Heart left ventricle (tissue), 16 donors: ENCODE data around the gene TSR1. TPM values are rescaled to one million over a fixed set of nuclear protein-coding genes. Genes with fewer than 3 reads are reported as not detected.

ENCODE experiments used
- ATAC-seq, 4 donors: fragments of 200-7000 bp; cut with Tn5 transposase; one replicate each; pipeline ENCODE4 v1.9.1; 2020 to 2022; ENCODE audit warnings: moderate library complexity in 4 of 4, mild to moderate bottlenecking in 3 of 4, moderate number of reproducible peaks in 1 of 4
- DNase-seq, 5 donors: peaks; one replicate each; pipeline ENCODE4 v3.0.0-alpha.2; 2020
- H3K27ac ChIP-seq, 12 donors: fragments of 200-600 bp; sonication (generic) in 4 of 12; one replicate each; pipeline versions ENCODE4 v1.5.0 to v1.8.0; 2016 to 2022; ENCODE audit warnings: mild to moderate bottlenecking in 2 of 12
- H3K27me3 ChIP-seq, 9 donors: fragments of 200-600 bp; sonication (generic) in 2 of 9; one replicate each; pipeline versions ENCODE4 v1.5.1 to v1.8.0; 2016 to 2022; ENCODE audit warnings: mild to moderate bottlenecking in 3 of 9
- H3K36me3 ChIP-seq, 9 donors: fragments of 200-600 bp; sonication (generic) in 2 of 9; one replicate each; pipeline versions ENCODE4 v1.5.0 to v1.8.0; 2018 to 2022; ENCODE audit warnings: mild to moderate bottlenecking in 2 of 9
- H3K4me1 ChIP-seq, 12 donors: fragments of 200-600 bp; sonication (generic) in 4 of 12; one replicate each; pipeline versions ENCODE4 v1.5.0 to v1.8.0; 2016 to 2022; ENCODE audit warnings: mild to moderate bottlenecking in 3 of 12
- H3K4me3 ChIP-seq, 12 donors: fragments of 200-600 bp; sonication (generic) in 4 of 12; one replicate each; pipeline versions ENCODE4 v1.5.0 to v1.8.0; 2017 to 2022; ENCODE audit warnings: mild to moderate bottlenecking in 9 of 12, moderate library complexity in 4 of 12
- H3K9me3 ChIP-seq, 12 donors: fragments of 200-600 bp; sonication (generic) in 4 of 12; one replicate each; pipeline versions ENCODE4 v1.5.0 to v1.8.0; 2016 to 2022; ENCODE audit warnings: mild to moderate bottlenecking in 1 of 12
- POLR2A ChIP-seq, 2 donors: fragments of 450-650 bp; IDR thresholded peaks; one replicate each; pipeline ENCODE4 v1.6.1; 2017; ENCODE audit warnings: antibody characterized with exemption in 2 of 2, mild to moderate bottlenecking in 2 of 2, moderate library complexity in 2 of 2
- WGBS, 4 donors: extraction: QIAGEN DNeasy Blood & Tissue Kit in 2 of 4; methylation state at CpG; one replicate each; pipeline versions ENCODE4 v1.1.5 to v1.1.7; 2013 to 2018; 5-methylcytosine and 5-hydroxymethylcytosine counted together
- intact Hi-C, 10 donors: fragments of 100-400 bp; cut with DNase I; formaldehyde crosslinking; loops; one replicate each; pipeline versions ENCODE4 v1.11.1 to v1.14.2; 2022
- polyA plus RNA-seq, 2 donors: library from polyadenylated mRNA; stranded (reverse); fragments of 200-250 nt; gene quantifications; one replicate each; pipeline ENCODE4 v1.2.3, GENCODE V29; 2013
- total RNA-seq, 9 donors: library from RNA; depleted of rRNA in 2 of 9; stranded (reverse); fragments of >200 nt in 2 of 9; fragmentation: NEBNext Ultra II Directional in 3 of 9; extraction: Animal tissue kit (Norgen Biotek cat#: 25700) in 3 of 9; gene quantifications; one replicate each; pipeline versions ENCODE4 v1.1.0 to v1.2.4, GENCODE V29; 2016 to 2023
- TF ChIP-seq, protein P1 (sequence below), 12 donors: fragments of 200-600 bp; sonication (generic) in 4 of 12; IDR thresholded peaks; one replicate each; pipeline versions ENCODE4 v1.5.0 to v1.8.0; 2018 to 2022; ENCODE audit warnings: antibody characterized with exemption in 12 of 12, mild to moderate bottlenecking in 5 of 12
- donor health status: ischemic (EF 13 %, LVEDD 7.1; RV severe dilation, severe dysfunction).
- donor health status: healthy with polysubstance abuse.
- donor health status: DM: no; HTN: yes; CAD: no.
- donor health status: DM: no; HTN: no; CAD: no.
- donor health status: ischemic (EF 25% LVEDD 6.9; RV normal size, moderate dysfunction).
- donor health status: ischemic (EF 25% LVEDD 5.7; RV mildly dilated, moderate dysfunction).
- donor health status: healthy.
- donor health status: DM: yes; HTN: yes; CAD: no.
- donor health status: ischemic (EF 35%, LVEDD 5.7; RV mildly dilated, moderate dysfunction).
- donor health status: nonischemic (EF 11% LVEDD 7.7; RV severe dilation, severe dysfunction).
- donor health status: DM: yes; HTN: yes; CAD: no.
- donor health status: PGD.
- donor health status: ischemic (EF 29% LVEDD 5.4; RV normal size, mild dysfunction).
- donor health status: nonischemic (EF 23%, LVEDD 6.1; RV moderate dilation, normal function).

The TSR1 gene
- total and polyA plus RNA-seq, 11 donors = 12.0 to 35.8 (median 22.3) TPM

- peaks cover 0 to 31% (median 17%) of the 10 kb centered on the region in 12 donors for H3K4me1 ChIP-seq
- WGBS, 4 donors = 1% methylated on average over 23 to 92 of the region's 92 CpGs
- peak in 3 of 4 donors; percentile 30 to 57 (median 50) for ATAC-seq
- no peaks in the 10 kb centered on the region for H3K27me3 ChIP-seq
- peak; percentile 52 to 79 (median 67) for DNase-seq
- intact Hi-C loops = no loop called here
- H3K4me3 ChIP-seq = peak overlapping the region; percentile 70 to 96 (median 88)
- TF ChIP-seq, protein P1, sequence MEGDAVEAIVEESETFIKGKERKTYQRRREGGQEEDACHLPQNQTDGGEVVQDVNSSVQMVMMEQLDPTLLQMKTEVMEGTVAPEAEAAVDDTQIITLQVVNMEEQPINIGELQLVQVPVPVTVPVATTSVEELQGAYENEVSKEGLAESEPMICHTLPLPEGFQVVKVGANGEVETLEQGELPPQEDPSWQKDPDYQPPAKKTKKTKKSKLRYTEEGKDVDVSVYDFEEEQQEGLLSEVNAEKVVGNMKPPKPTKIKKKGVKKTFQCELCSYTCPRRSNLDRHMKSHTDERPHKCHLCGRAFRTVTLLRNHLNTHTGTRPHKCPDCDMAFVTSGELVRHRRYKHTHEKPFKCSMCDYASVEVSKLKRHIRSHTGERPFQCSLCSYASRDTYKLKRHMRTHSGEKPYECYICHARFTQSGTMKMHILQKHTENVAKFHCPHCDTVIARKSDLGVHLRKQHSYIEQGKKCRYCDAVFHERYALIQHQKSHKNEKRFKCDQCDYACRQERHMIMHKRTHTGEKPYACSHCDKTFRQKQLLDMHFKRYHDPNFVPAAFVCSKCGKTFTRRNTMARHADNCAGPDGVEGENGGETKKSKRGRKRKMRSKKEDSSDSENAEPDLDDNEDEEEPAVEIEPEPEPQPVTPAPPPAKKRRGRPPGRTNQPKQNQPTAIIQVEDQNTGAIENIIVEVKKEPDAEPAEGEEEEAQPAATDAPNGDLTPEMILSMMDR (IDR thresholded peaks at IDR 0.05) = peak in 1 of 12 donors; percentile 14
- peak in 1 of 2 donors; percentile 43 for TF ChIP-seq POLR2A (IDR thresholded peaks at IDR 0.05)
- no peaks in the 10 kb centered on the region for H3K9me3 ChIP-seq
- peaks cover 0 to 38% (median 26%) of the 10 kb centered on the region in 9 donors for H3K36me3 ChIP-seq
- H3K27ac ChIP-seq = peak overlapping the region; percentile 6 to 95 (median 82)
Measured at GRCh38 chr17:2337544-2338314, 1.5 kb upstream of the TSR1 start.

DNA sequence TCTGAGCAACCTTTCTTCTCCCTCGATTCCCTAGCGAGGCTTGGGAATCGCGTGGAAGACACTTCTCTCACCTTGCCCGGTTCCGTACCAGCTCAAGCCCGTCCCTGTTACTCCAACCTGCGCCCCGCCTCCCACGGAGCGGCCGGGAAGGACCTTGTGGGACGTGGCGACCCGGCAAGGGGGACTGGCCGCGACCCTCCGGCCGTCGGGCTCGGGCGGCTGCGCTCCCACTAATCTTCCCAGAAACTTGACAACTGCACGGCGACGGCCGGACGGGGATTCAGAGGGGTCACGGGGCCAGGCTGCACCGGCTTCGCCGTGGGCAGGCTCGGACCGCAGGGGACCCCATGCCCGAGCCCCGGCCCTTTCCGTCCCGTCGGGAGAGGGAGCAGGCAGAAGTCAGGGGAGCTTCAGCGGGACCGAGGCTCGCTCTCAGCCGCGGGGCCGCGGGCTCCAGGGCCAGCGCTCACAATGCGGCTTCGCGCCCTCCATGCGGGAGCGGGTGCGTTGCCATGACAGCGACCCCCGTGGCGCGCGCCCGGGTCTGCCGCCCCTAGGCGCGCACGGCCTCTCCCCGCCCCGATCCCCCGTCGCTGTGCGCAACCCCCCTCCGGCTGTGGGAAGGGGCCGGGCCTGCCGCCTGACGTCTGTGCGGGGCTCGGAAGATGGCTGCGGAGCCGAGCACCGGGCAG is 741 bp upstream of the TSR1 start, which contains the start of gene SGSM2:
SGSM2 (plus strand) TSS at position 650 of the 692 bp plus-strand sequence. CDS start 188 bp downstream, outside the sequence.
- peak within 1 kb of the TSS; percentile 6 to 95 (median 82) for H3K27ac ChIP-seq
- intact Hi-C loops = no loop called here
- H3K4me1 ChIP-seq = peaks cover 0 to 31% (median 17%) of the 10 kb centered on the region in 12 donors
- peak in 3 of 4 donors; percentile 67 to 76 (median 72) for ATAC-seq
- peak within 1 kb of the TSS; percentile 70 to 96 (median 88) for H3K4me3 ChIP-seq
- DNase-seq = peak; percentile 73 to 85 (median 79)
- WGBS, 4 donors = 0 to 1% (median 1%) methylated on average over 6 to 77 of the region's 77 CpGs
- TF ChIP-seq, protein P1 (IDR thresholded peaks at IDR 0.05) = peak in 1 of 12 donors; percentile 4
- peak in 1 of 2 donors; percentile 14 for TF ChIP-seq POLR2A (IDR thresholded peaks at IDR 0.05)
- H3K9me3 ChIP-seq = no peaks in the 10 kb centered on the region
- H3K27me3 ChIP-seq = no peaks in the 10 kb centered on the region
- H3K36me3 ChIP-seq = peaks cover 0 to 42% (median 33%) of the 10 kb centered on the region in 9 donors

GRCh38 chr17:2335726-2336214 is 487 bp downstream of the TSR1 start:
- TF ChIP-seq, protein P1 (IDR thresholded peaks at IDR 0.05) = no peak
- no peak for TF ChIP-seq POLR2A (IDR thresholded peaks at IDR 0.05)
- peaks cover 0 to 31% (median 17%) of the 10 kb centered on the region in 12 donors for H3K4me1 ChIP-seq
- ATAC-seq (no peak), DNase-seq (no peak)
- WGBS, 4 donors = 2 to 4% (median 3%) methylated on average over 17 of the region's 17 CpGs
- peak overlapping the region; percentile 70 to 96 (median 88) for H3K4me3 ChIP-seq
- peaks cover 0 to 47% (median 43%) of the 10 kb centered on the region in 9 donors for H3K36me3 ChIP-seq
- no peaks in the 10 kb centered on the region for H3K27me3 ChIP-seq
- H3K27ac ChIP-seq = peak overlapping the region in 10 of 12 donors; percentile 68 to 95 (median 82)
- H3K9me3 ChIP-seq = no peaks in the 10 kb centered on the region
- intact Hi-C loops = no loop called here
